ENCODE measurements around the gene ZRSR2. TPM values are rescaled to one million over a fixed set of nuclear protein-coding genes. Genes with fewer than 3 reads are reported as not detected.

ZRSR2 gene
- total and polyA plus RNA-seq, 2 of the 8 experiments (the other 6 are each of a cell fraction or from before 2014, with no cell fraction given) = 3.9 to 6.9 TPM

- no peak for TF ChIP-seq CHD7 (IDR thresholded peaks at IDR 0.05; ENCODE audit: insufficient replicate concordance, low read length)
- no peak for TF ChIP-seq SAP30 (IDR thresholded peaks at IDR 0.05; ENCODE audit: insufficient read depth, insufficient replicate concordance, low read length)
- TF ChIP-seq BCL11A (IDR thresholded peaks at IDR 0.05; ENCODE audit: low read depth in 2 of 2, low read length in 2 of 2) = no peak
- TF ChIP-seq, protein P1, sequence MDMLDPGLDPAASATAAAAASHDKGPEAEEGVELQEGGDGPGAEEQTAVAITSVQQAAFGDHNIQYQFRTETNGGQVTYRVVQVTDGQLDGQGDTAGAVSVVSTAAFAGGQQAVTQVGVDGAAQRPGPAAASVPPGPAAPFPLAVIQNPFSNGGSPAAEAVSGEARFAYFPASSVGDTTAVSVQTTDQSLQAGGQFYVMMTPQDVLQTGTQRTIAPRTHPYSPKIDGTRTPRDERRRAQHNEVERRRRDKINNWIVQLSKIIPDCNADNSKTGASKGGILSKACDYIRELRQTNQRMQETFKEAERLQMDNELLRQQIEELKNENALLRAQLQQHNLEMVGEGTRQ (IDR thresholded peaks at IDR 0.05; ENCODE audit: low read length) = peak; percentile 86
- no peak for TF ChIP-seq TEAD4 (IDR thresholded peaks at IDR 0.05; ENCODE audit: low read depth, low read length)
These were observed 64.7 kb downstream of the ZRSR2 start, which contains the start of gene AP1S2 (continued) for GRCh38 chrX:15854712-15855567.

Measured in H1 (cell line).